Measurements from ENCODE around the gene TLNRD1. TPM values are rescaled to one million over a fixed set of nuclear protein-coding genes. Genes with fewer than 3 reads are reported as not detected.

TLNRD1 gene
- total RNA-seq, 4 donors from 2014 or later = 20.8 to 57.2 (median 28.2) TPM

DNA sequence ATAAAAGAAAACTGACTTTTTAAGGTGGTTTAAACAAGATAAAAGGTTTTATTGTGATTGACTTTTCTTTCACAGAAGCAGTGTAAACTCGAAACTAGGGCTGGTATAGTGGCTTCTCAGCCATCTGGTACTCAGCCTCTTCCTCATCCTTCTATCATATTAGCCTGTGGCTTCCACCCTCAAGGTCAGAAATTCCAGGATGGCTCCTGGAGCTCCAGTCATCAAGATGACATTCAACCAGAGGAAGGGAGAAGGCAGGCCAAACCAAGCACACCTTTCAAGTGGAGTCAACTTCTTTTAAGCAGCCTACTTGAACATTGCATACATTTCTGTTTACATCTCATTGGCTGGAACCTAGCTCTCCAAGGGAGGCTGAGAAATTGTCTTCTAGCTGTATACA is 9.8 kb upstream of the TLNRD1 start:
- Histone ChIP-seq H3K4me1 (peaks cover 8 to 37% (median 23%) of the 10 kb centered on the region in 4 donors), H3K36me3 (no peaks in the 10 kb centered on the region), H3K27me3 (no peaks in the 10 kb centered on the region), H3K27ac (peak overlapping the region; percentile 87 to 89 (median 88)), H3K9me3 (no peaks in the 10 kb centered on the region), H3K4me3 (no peak overlapping the region)
- intact Hi-C loops (cut with DNase I; ENCODE audit: low total_unique reads) (no loop called here), in situ Hi-C loops (cut with MboI; ENCODE audit: low pct_ligation_motif_present in 1 of 4, low pct_unique_long_range_greater_than_20kb in 1 of 4, low sequenced_read_pairs in 3 of 4) (loop anchor here in 1 of 4 donors (25.0 kb wide), 1 partner anchor 271 kb away; no protein-coding TSS in a partner anchor)
- DNase-seq = no peak
- WGBS, 2 donors (ENCODE audit: low coverage in 1 of 2) = 50% methylated on average over 1 of the region's 1 CpG
- TF ChIP-seq POLR2AphosphoS5 (IDR thresholded peaks at IDR 0.05) (no peak), POLR2A (IDR thresholded peaks at IDR 0.05) (no peak), EP300 (IDR thresholded peaks at IDR 0.05; ENCODE audit: low read depth) (no peak)
- TF ChIP-seq, protein P1, sequence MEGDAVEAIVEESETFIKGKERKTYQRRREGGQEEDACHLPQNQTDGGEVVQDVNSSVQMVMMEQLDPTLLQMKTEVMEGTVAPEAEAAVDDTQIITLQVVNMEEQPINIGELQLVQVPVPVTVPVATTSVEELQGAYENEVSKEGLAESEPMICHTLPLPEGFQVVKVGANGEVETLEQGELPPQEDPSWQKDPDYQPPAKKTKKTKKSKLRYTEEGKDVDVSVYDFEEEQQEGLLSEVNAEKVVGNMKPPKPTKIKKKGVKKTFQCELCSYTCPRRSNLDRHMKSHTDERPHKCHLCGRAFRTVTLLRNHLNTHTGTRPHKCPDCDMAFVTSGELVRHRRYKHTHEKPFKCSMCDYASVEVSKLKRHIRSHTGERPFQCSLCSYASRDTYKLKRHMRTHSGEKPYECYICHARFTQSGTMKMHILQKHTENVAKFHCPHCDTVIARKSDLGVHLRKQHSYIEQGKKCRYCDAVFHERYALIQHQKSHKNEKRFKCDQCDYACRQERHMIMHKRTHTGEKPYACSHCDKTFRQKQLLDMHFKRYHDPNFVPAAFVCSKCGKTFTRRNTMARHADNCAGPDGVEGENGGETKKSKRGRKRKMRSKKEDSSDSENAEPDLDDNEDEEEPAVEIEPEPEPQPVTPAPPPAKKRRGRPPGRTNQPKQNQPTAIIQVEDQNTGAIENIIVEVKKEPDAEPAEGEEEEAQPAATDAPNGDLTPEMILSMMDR (IDR thresholded peaks at IDR 0.05) = no peak

DNA sequence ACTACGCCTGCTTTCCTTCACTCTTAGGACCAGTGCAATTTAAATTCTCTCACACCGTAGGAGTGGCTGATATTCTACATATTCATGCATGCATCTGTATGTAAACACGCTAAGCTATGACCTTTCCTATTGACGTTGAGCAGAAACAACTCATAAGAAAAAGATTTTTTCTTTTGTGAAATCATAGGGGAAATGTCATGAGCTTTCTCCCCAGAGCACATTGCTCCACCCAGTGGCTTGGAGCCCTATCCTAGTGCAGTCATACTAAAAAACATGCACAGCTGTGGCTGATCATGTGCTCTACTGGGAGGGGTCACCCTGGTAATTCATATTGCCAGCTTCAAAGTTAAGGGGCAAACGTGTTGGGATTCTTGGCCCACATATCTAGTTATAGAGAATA is 9.3 kb upstream of the TLNRD1 start:
- H3K9me3 ChIP-seq = peaks cover 0 to 2% of the 10 kb centered on the region in 2 donors
- H3K36me3 ChIP-seq = no peaks in the 10 kb centered on the region
- H3K4me3 ChIP-seq = no peak overlapping the region
- intact Hi-C loops (cut with DNase I; ENCODE audit: low total_unique reads) (no loop called here), in situ Hi-C loops (cut with MboI; ENCODE audit: low pct_ligation_motif_present in 1 of 4, low pct_unique_long_range_greater_than_20kb in 1 of 4, low sequenced_read_pairs in 3 of 4) (loop anchor here in 1 of 4 donors (25.0 kb wide), 1 partner anchor 271 kb away; no protein-coding TSS in a partner anchor)
- 57 to 61% methylated on average over 2 to 5 of the region's 5 CpGs for WGBS, 2 donors (ENCODE audit: low coverage in 1 of 2)
- peak; percentile 18 to 22 (median 18) for TF ChIP-seq POLR2AphosphoS5 (IDR thresholded peaks at IDR 0.05)
- TF ChIP-seq, protein P1 (IDR thresholded peaks at IDR 0.05) = no peak
- no peak for TF ChIP-seq EP300 (IDR thresholded peaks at IDR 0.05; ENCODE audit: low read depth)
- H3K27ac ChIP-seq = peak overlapping the region; percentile 87 to 89 (median 88)
- H3K27me3 ChIP-seq = no peaks in the 10 kb centered on the region
- peaks cover 8 to 37% (median 23%) of the 10 kb centered on the region in 4 donors for H3K4me1 ChIP-seq
- peak; percentile 43 for DNase-seq

GRCh38 chr15:80992006-80992405 is 8.7 kb upstream of the TLNRD1 start:
- Histone ChIP-seq H3K27ac (peak overlapping the region; percentile 87 to 89 (median 88)), H3K9me3 (peaks cover 0 to 4% of the 10 kb centered on the region in 2 donors), H3K27me3 (no peaks in the 10 kb centered on the region), H3K4me1 (peaks cover 8 to 37% (median 21%) of the 10 kb centered on the region in 4 donors), H3K36me3 (no peaks in the 10 kb centered on the region), H3K4me3 (no peak overlapping the region)
- no peak for DNase-seq
- intact Hi-C loops (cut with DNase I; ENCODE audit: low total_unique reads) (no loop called here), in situ Hi-C loops (cut with MboI; ENCODE audit: low pct_ligation_motif_present in 1 of 4, low pct_unique_long_range_greater_than_20kb in 1 of 4, low sequenced_read_pairs in 3 of 4) (loop anchor here in 1 of 4 donors (25.0 kb wide), 1 partner anchor 270 kb away; no protein-coding TSS in a partner anchor)
- TF ChIP-seq, protein P1 (IDR thresholded peaks at IDR 0.05) = no peak
- TF ChIP-seq POLR2A (IDR thresholded peaks at IDR 0.05) = no peak
- no peak for TF ChIP-seq EP300 (IDR thresholded peaks at IDR 0.05; ENCODE audit: low read depth)
- no peak for TF ChIP-seq POLR2AphosphoS5 (IDR thresholded peaks at IDR 0.05)
- 80 to 83% methylated on average over 1 to 4 of the region's 4 CpGs for WGBS, 2 donors (ENCODE audit: low coverage in 1 of 2)

GRCh38 chr15:80992441-80992840 is 8.3 kb upstream of the TLNRD1 start:
- 88 to 100% methylated on average over 1 of the region's 1 CpG for WGBS, 2 donors (ENCODE audit: low coverage in 1 of 2)
- no peak overlapping the region for H3K4me3 ChIP-seq
- in situ Hi-C loops (cut with MboI; ENCODE audit: low pct_ligation_motif_present in 1 of 4, low pct_unique_long_range_greater_than_20kb in 1 of 4, low sequenced_read_pairs in 3 of 4) = loop anchor here in 1 of 4 donors (25.0 kb wide), 1 partner anchor 270 kb away; no protein-coding TSS in a partner anchor

More at GRCh38 chr15:80992441-80992840, 8.3 kb upstream of the TLNRD1 start:
- intact Hi-C loops (cut with DNase I; ENCODE audit: low total_unique reads) = no loop called here
- H3K4me1 ChIP-seq = peaks cover 8 to 35% (median 21%) of the 10 kb centered on the region in 4 donors
- no peaks in the 10 kb centered on the region for H3K36me3 ChIP-seq
- DNase-seq = no peak
- no peaks in the 10 kb centered on the region for H3K27me3 ChIP-seq
- TF ChIP-seq, protein P1 (IDR thresholded peaks at IDR 0.05) = no peak
- no peak for TF ChIP-seq POLR2AphosphoS5 (IDR thresholded peaks at IDR 0.05)
- TF ChIP-seq EP300 (IDR thresholded peaks at IDR 0.05; ENCODE audit: low read depth) = no peak
- TF ChIP-seq POLR2A (IDR thresholded peaks at IDR 0.05) = no peak
- H3K9me3 ChIP-seq = peaks cover 0 to 4% of the 10 kb centered on the region in 2 donors
- no peak overlapping the region for H3K27ac ChIP-seq

All from transverse colon (tissue), 4 donors.